ENCODE measurements around the gene CAMK1G.

DNA sequence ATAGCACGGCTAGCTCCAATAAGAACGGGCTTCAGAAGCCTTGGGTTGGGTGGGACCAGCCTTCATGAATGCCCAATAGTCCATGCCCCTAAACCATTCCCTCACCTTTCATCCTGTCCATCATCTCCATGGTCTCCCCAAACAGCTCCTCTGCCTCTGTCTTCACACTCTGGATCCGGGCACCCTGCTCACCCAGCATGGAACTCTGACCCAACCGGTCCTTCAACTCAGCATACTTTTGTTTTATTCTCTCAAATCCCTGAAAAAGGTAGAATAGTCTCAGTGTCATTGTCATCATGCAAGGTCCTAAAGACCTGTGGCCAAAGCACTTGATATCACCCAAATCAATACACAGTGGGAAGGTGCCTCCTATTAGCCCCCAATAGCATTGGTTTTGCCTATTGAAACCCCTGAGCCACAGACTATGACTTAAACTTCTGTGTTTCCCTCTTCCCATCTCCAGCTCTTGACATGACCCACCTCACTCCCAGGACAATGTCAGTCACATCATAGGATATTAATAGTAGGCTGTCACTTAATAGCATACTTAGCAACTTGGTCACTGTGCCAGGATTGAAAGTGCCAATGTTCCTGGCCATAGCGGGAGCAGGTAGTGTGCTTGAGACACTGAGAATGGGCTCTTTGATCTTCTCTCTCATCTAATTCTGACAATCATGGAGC is 33.0 kb downstream of the CAMK1G start:
- TF ChIP-seq, protein P1, sequence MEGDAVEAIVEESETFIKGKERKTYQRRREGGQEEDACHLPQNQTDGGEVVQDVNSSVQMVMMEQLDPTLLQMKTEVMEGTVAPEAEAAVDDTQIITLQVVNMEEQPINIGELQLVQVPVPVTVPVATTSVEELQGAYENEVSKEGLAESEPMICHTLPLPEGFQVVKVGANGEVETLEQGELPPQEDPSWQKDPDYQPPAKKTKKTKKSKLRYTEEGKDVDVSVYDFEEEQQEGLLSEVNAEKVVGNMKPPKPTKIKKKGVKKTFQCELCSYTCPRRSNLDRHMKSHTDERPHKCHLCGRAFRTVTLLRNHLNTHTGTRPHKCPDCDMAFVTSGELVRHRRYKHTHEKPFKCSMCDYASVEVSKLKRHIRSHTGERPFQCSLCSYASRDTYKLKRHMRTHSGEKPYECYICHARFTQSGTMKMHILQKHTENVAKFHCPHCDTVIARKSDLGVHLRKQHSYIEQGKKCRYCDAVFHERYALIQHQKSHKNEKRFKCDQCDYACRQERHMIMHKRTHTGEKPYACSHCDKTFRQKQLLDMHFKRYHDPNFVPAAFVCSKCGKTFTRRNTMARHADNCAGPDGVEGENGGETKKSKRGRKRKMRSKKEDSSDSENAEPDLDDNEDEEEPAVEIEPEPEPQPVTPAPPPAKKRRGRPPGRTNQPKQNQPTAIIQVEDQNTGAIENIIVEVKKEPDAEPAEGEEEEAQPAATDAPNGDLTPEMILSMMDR (IDR thresholded peaks at IDR 0.05; ENCODE audit: borderline replicate concordance, extremely low read depth, low read length, poor library complexity, severe bottlenecking) = no peak
- TF ChIP-seq EZH2 (IDR thresholded peaks at IDR 0.05; ENCODE audit: borderline replicate concordance, low read depth, low read length, severe bottlenecking) = no peak

Data from DND-41 (cell line).